OCI-LY7 (cell line): ENCODE measurements around the gene ZNF746. TPM values are rescaled to one million over a fixed set of nuclear protein-coding genes. Genes with fewer than 3 reads are reported as not detected.

ENCODE experiments used
- BruUV-seq: library from RNA; stranded (reverse); fragments of 400-500 nt; replicated peaks from 2 replicates; lab custom pipeline; 2021; lab: Mats Ljungman, UMichigan
- CTCF ChIA-PET: fragments of 300-600 bp; sonication (Branson Sonifier 250); formaldehyde crosslinking; loops from one replicate; lab custom pipeline; 2022; ENCODE audit warnings: antibody characterized with exemption; ENCODE audit not compliant: unreplicated experiment; lab: Charles Lee
- POLR2A ChIA-PET: fragments of 300-600 bp; sonication (Branson Sonifier 250); formaldehyde crosslinking; loops from one replicate; lab custom pipeline; 2022; ENCODE audit warnings: antibody characterized with exemption; lab: Charles Lee
- DNase-seq: peaks from one replicate; pipeline ENCODE4 v3.0.0-alpha.2; 2015; ENCODE audit warnings: low spot score
- H2AFZ ChIP-seq: fragments of 200-600 bp; sonication (generic), shearing (Covaris generic); 2 replicates; pipeline ENCODE4 v1.6.1; 2014; ENCODE audit warnings: mild to moderate bottlenecking, antibody characterized with exemption, low read length, moderate library complexity
- H3K27ac ChIP-seq: fragments of 200-600 bp; sonication (generic); 2 replicates; pipeline ENCODE4 v1.5.1; 2014; ENCODE audit warnings: mixed run types, low read depth, mild to moderate bottlenecking, moderate library complexity, low read length, inconsistent platforms; ENCODE audit not compliant: poor library complexity, severe bottlenecking
- H3K36me3 ChIP-seq: fragments of 200-600 bp; sonication (generic); 2 replicates; pipeline ENCODE4 v1.6.1; 2014; ENCODE audit warnings: mild to moderate bottlenecking, antibody characterized with exemption, low read length, moderate library complexity, mixed read lengths; ENCODE audit not compliant: insufficient read depth
- H3K4me1 ChIP-seq: fragments of 200-600 bp; sonication (generic); 2 replicates; pipeline ENCODE4 v1.5.1; 2014; ENCODE audit warnings: mild to moderate bottlenecking, low read length; ENCODE audit not compliant: insufficient read depth, poor library complexity, severe bottlenecking
- H3K4me2 ChIP-seq: fragments of 200-600 bp; sonication (generic); 2 replicates; pipeline ENCODE4 v1.6.1; 2014; ENCODE audit warnings: mild to moderate bottlenecking, low read length
- H3K4me3 ChIP-seq: fragments of 200-600 bp; sonication (generic); 2 replicates; pipeline ENCODE4 v1.5.1; 2014; ENCODE audit warnings: mild to moderate bottlenecking, low read depth, low read length; ENCODE audit not compliant: poor library complexity, severe bottlenecking
- H3K79me2 ChIP-seq: fragments of 200-600 bp; sonication (generic); 2 replicates; pipeline ENCODE4 v1.6.1; 2016; ENCODE audit warnings: low read depth, mild to moderate bottlenecking, low read length, moderate library complexity, mixed read lengths; ENCODE audit not compliant: insufficient read depth
- H3K9me2 ChIP-seq: fragments of 200-600 bp; sonication (generic); 2 replicates; pipeline ENCODE4 v1.6.1; 2016; ENCODE audit warnings: mild to moderate bottlenecking, low read length, mixed read lengths; ENCODE audit not compliant: insufficient read depth
- H3K9me3 ChIP-seq: fragments of 200-600 bp; sonication (generic); 2 replicates; pipeline ENCODE4 v1.6.1; 2014; ENCODE audit warnings: mild to moderate bottlenecking, mixed run types, low read length, mixed read lengths
- H4K20me1 ChIP-seq: fragments of 200-600 bp; sonication (generic); 2 replicates; pipeline ENCODE4 v1.6.1; 2014; ENCODE audit warnings: mild to moderate bottlenecking, antibody characterized with exemption, low read length, moderate library complexity, mixed read lengths; ENCODE audit not compliant: insufficient read depth
- EZH2phosphoT487 ChIP-seq: fragments of 200-600 bp; sonication (generic); IDR thresholded peaks from 2 replicates; pipeline ENCODE4 v1.6.1; 2018; ENCODE audit warnings: low read depth, borderline replicate concordance, mild to moderate bottlenecking, mixed run types, antibody characterized with exemption, low read length, moderate library complexity, mixed read lengths
- intact Hi-C: fragments of 100-400 bp; cut with micrococcal nuclease; formaldehyde crosslinking; loops from one replicate; pipeline ENCODE4 v1.10.0; 2022; ENCODE audit not compliant: unreplicated experiment
- total RNA-seq, 2 experiments: library from RNA; depleted of rRNA in 1 of 2; stranded (reverse); fragments of >200 nt in 1 of 2; shearing (Covaris generic) in 1 of 2; gene quantifications; 2 replicates each; pipeline ENCODE4 v1.2.3, GENCODE V29; 2014 to 2022
- TF ChIP-seq, protein P1 (sequence below): fragments of 200-600 bp; sonication (generic); conservative IDR thresholded peaks from 2 replicates; pipeline ENCODE4 v1.5.1; 2014; ENCODE audit warnings: mild to moderate bottlenecking, antibody characterized with exemption, low read length, moderate library complexity, mixed read lengths

ZNF746 gene
- total RNA-seq, 2 experiments from 2014 or later = 14.8 to 18.9 TPM

DNA sequence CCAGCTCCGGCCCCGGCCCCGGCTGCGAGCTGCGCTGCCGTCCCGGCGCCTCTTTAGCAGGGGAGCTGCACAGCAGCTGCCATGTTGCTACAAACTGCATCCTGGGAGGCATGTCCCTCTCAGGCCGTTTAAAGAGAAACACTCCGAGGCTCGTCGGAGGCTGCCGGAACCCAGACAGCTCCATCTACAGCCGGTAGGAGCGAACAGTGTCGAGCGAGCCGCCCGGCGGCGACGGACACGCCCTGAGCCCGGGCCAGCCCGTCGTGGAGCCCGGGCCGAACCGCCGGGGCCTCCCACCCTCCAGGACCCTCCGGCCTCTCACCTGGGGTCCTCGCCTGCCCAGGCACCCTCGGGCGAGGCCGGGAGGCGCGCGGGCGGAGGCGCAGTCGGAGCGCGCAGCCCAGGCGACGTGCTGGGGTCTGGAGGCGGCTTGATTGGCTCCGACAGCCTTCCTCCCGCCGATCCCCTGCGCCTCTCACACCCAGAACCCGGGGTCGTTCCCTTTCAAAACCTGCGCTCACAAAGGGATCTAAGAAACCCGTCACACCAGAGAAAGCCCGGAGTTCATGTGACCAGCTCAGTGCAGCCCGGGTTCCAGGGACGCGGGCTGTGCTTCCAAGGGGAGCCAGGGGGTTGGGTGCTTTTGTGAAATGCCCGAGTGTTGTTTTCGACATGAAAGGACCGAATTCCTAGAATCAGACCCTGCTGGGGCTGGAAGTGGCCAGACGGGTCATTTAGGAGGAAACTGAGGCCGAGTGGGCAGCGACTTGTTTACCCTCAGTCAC is 36.9 kb downstream of the ZNF746 start, which contains the start of gene ZNF777:
Gene ZNF777, minus strand, starts transcription at position 570 of the 785 bp plus-strand sequence. CDS start 5,040 bp downstream, outside the sequence.
- BruUV-seq = no TSS peak

DNA sequence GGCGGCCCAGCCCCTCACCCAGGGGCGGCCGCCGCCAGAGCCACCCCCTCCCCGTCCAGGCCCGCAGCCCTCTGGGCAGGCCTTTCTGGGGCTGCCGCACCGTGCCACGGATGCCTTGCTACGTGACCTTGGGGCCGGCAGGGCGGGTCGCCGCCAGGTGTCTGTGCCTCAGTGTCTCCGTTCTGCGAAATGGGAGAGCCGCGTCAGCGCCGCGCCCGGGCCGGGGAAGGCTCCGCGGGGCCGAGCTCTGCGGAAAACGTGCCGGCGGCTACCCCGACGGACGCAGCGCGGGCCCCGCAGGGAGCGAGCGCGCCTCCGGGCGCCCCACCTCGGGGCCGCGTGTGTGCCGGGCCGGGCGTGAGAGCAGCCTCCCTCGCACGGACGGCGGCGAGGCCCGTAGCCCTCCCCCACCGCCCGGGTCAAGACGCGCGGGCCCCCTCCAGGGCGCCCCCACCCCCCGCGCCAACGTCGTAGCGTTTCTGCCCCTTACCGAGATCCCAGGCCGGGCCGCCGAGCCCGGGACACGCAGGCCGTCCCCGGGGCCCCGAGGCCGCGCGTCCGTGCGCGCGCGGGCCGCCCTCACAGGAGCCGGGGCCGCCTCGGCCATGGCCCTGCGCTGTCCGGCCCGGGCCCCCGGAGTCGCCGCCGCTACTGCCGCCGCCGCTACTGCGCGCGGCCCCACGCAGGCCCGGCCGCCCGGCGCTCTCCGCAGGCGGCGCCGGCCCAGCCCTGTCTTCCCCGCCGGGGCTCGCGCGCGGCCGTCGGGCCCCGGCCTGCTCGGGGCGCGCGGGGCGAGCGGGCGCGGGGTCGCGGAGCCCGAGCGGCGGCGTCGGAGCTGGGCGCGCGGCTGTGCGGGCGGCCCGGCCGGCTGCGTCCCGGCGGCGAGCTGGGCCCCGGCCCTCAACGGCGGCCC is 37.8 kb downstream of the ZNF746 start:
- H3K9me2 ChIP-seq = no peaks in the 10 kb centered on the region
- H3K27ac ChIP-seq = no peak overlapping the region
- peaks cover 7% of the 10 kb centered on the region; the same call in 1 of the 2 replicates for H4K20me1 ChIP-seq
- intact Hi-C loops = loop anchor here (1.0 to 2.0 kb wide), 3 partner anchors 37 to 333 kb away; partner anchors contain the start of gene ZNF425
- peaks cover 17% of the 10 kb centered on the region for H3K4me1 ChIP-seq
- H3K4me2 ChIP-seq = peak overlapping the region; percentile 69
- H3K79me2 ChIP-seq = peaks cover 6% of the 10 kb centered on the region; the same call in 1 of the 2 replicates
- no peak for TF ChIP-seq EZH2phosphoT487
- TF ChIP-seq, protein P1, sequence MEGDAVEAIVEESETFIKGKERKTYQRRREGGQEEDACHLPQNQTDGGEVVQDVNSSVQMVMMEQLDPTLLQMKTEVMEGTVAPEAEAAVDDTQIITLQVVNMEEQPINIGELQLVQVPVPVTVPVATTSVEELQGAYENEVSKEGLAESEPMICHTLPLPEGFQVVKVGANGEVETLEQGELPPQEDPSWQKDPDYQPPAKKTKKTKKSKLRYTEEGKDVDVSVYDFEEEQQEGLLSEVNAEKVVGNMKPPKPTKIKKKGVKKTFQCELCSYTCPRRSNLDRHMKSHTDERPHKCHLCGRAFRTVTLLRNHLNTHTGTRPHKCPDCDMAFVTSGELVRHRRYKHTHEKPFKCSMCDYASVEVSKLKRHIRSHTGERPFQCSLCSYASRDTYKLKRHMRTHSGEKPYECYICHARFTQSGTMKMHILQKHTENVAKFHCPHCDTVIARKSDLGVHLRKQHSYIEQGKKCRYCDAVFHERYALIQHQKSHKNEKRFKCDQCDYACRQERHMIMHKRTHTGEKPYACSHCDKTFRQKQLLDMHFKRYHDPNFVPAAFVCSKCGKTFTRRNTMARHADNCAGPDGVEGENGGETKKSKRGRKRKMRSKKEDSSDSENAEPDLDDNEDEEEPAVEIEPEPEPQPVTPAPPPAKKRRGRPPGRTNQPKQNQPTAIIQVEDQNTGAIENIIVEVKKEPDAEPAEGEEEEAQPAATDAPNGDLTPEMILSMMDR = no peak
- H3K4me3 ChIP-seq = peak overlapping the region; percentile 71
- H2AFZ ChIP-seq = no peak overlapping the region
- H3K9me3 ChIP-seq = no peaks in the 10 kb centered on the region
- ChIA-PET CTCF (interaction anchor here (1.2 kb wide), 1 partner anchor 165 kb away, joined by 3 read pairs; no protein-coding TSS in a partner anchor), POLR2A (interaction anchor here (0.6 to 1.6 kb wide), 6 partner anchors 13 to 315 kb away, joined by 3 to 5 read pairs (median 3); no protein-coding TSS in a partner anchor)
- BruUV-seq = no TSS peak
- peak; percentile 10 for DNase-seq
- H3K36me3 ChIP-seq = peaks cover 11% of the 10 kb centered on the region; the same call in 1 of the 2 replicates

More for the DNA sequence above, 36.9 kb downstream of the ZNF746 start, which contains the start of gene ZNF777:
- CTCF ChIA-PET = interaction anchor here (0.5 to 1.2 kb wide), 2 partner anchors 31 to 164 kb away, joined by 3 read pairs; no protein-coding TSS in a partner anchor
- H3K79me2 ChIP-seq = peaks cover 6% of the 10 kb centered on the region; the same call in 1 of the 2 replicates
- peak within 1 kb of the TSS; percentile 71 for H3K4me3 ChIP-seq
- H3K4me2 ChIP-seq = peak within 1 kb of the TSS; percentile 82
- H2AFZ ChIP-seq = peak within 1 kb of the TSS; percentile 94
- H4K20me1 ChIP-seq = peaks cover 7% of the 10 kb centered on the region; the same call in 1 of the 2 replicates
- no peaks in the 10 kb centered on the region for H3K9me3 ChIP-seq
- H3K9me2 ChIP-seq = no peaks in the 10 kb centered on the region
- DNase-seq = peak; percentile 87
- POLR2A ChIA-PET = interaction anchor here (1.0 to 1.6 kb wide), 4 partner anchors 13 to 19 kb away, joined by 3 to 5 read pairs (median 4); no protein-coding TSS in a partner anchor
- peaks cover 17% of the 10 kb centered on the region for H3K4me1 ChIP-seq
- intact Hi-C loops = loop anchor here (1.0 to 2.0 kb wide), 3 partner anchors 38 to 334 kb away; partner anchors contain the start of gene ZNF425
- no peak within 1 kb of the TSS for H3K27ac ChIP-seq
- 0 out of 2 replicates have a peak, but pooled peaks cover 2% of the 10 kb centered on the region for H3K36me3 ChIP-seq
- TF ChIP-seq, protein P1 = peak; percentile 70
- TF ChIP-seq EZH2phosphoT487 = no peak
